Neural crest cell (in vitro differentiated cells): ENCODE data around the gene RAB40B. TPM values are rescaled to one million over a fixed set of nuclear protein-coding genes. Genes with fewer than 3 reads are reported as not detected.
"Not testable (repeated sequence)": the region's sequence is repeated elsewhere in the genome, so short reads cannot be mapped to it uniquely, and the experiment has no call there.

ENCODE experiments used
- DNase-seq: peaks from one replicate; pipeline ENCODE4 v3.0.0; 2021; ENCODE audit warnings: low read depth, mixed read lengths, low spot score
- H3K27ac Mint-ChIP-seq: one replicate; pipeline ENCODE4 v1.8.0; 2021; ENCODE audit warnings: mild to moderate bottlenecking, mixed read lengths; ENCODE audit not compliant: unreplicated experiment
- H3K27me3 Mint-ChIP-seq: 2 replicates; pipeline ENCODE4 v1.8.0; 2021; ENCODE audit warnings: low read depth, mild to moderate bottlenecking, mixed read lengths
- H3K36me3 Mint-ChIP-seq: 2 replicates; pipeline ENCODE4 v1.8.0; 2021; ENCODE audit warnings: low read depth, mild to moderate bottlenecking, mixed read lengths
- H3K4me1 Mint-ChIP-seq: 2 replicates; pipeline ENCODE4 v1.8.0; 2021; ENCODE audit warnings: mixed read lengths
- H3K4me3 Mint-ChIP-seq: one replicate; pipeline ENCODE4 v1.8.0; 2021; ENCODE audit warnings: mild to moderate bottlenecking, mixed read lengths
- H3K9me3 Mint-ChIP-seq: 2 replicates; pipeline ENCODE4 v1.8.0; 2021; ENCODE audit warnings: mixed read lengths
- total RNA-seq: library from RNA; stranded (reverse); gene quantifications from 2 replicates; pipeline ENCODE4 v1.2.1, GENCODE V29; 2021
- TF ChIP-seq, protein P1 (sequence below): fragments of 200-600 bp; sonication (generic); conservative IDR thresholded peaks from 2 replicates; pipeline ENCODE4 v1.5.0; 2021; ENCODE audit warnings: antibody characterized with exemption, mild to moderate bottlenecking

The RAB40B gene
- total RNA-seq, 1 donor from 2014 or later, result 5.6 TPM

DNA sequence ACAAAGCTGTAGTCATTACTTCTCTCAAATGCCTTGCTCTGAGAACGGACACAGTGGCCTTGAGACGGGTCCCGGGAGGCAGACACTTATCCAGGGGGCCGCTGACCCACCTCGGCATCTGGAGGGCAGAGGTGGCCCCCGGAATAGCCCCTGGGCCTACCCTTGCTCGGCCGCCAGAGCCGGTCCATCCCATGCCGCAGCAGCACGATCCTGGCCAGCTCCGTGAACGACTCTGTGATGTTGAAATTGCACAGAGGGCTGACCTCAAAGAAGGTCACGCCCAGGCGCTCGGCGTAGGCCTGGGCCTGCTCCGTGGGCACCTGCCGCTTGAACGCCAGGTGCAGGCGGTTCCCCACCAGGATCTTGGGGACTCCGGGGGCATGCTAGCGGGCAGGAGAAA is 40.2 kb downstream of the RAB40B start:
- peaks cover 3% of the 10 kb centered on the region for H3K36me3 Mint-ChIP-seq
- DNase-seq, result no peak
- H3K27me3 Mint-ChIP-seq, result no peaks in the 10 kb centered on the region
- TF ChIP-seq, protein P1, sequence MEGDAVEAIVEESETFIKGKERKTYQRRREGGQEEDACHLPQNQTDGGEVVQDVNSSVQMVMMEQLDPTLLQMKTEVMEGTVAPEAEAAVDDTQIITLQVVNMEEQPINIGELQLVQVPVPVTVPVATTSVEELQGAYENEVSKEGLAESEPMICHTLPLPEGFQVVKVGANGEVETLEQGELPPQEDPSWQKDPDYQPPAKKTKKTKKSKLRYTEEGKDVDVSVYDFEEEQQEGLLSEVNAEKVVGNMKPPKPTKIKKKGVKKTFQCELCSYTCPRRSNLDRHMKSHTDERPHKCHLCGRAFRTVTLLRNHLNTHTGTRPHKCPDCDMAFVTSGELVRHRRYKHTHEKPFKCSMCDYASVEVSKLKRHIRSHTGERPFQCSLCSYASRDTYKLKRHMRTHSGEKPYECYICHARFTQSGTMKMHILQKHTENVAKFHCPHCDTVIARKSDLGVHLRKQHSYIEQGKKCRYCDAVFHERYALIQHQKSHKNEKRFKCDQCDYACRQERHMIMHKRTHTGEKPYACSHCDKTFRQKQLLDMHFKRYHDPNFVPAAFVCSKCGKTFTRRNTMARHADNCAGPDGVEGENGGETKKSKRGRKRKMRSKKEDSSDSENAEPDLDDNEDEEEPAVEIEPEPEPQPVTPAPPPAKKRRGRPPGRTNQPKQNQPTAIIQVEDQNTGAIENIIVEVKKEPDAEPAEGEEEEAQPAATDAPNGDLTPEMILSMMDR, result no peak
- H3K4me1 Mint-ChIP-seq, result no peaks in the 10 kb centered on the region
- no peaks in the 10 kb centered on the region for H3K9me3 Mint-ChIP-seq
- no peak overlapping the region for H3K27ac Mint-ChIP-seq
- no peak overlapping the region for H3K4me3 Mint-ChIP-seq

DNA sequence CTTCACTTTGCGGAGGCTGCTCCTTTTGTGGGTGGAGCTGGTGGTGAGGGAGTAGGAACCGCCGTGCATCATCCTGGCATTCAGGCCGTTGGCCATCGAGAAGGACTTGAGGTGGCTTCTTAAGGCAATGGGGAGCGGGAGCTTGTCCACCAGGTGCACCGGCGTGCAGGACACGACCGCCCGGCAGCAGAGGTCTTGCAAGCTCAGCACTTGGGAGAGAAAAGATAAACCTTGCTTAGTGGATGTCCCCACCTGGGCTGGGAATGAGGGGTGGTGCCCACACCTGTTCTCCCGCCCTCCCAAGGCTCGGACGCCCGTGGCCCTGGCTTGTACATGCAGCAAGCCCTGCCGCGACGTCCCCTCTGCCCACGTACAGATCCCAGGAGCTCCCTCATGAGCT is 40.6 kb downstream of the RAB40B start:
- peaks cover 3% of the 10 kb centered on the region for H3K36me3 Mint-ChIP-seq
- no peaks in the 10 kb centered on the region for H3K27me3 Mint-ChIP-seq
- H3K4me3 Mint-ChIP-seq, result no peak overlapping the region
- no peak for DNase-seq
- no peaks in the 10 kb centered on the region for H3K9me3 Mint-ChIP-seq
- H3K27ac Mint-ChIP-seq, result no peak overlapping the region
- H3K4me1 Mint-ChIP-seq, result no peaks in the 10 kb centered on the region
- TF ChIP-seq, protein P1, result no peak

DNA sequence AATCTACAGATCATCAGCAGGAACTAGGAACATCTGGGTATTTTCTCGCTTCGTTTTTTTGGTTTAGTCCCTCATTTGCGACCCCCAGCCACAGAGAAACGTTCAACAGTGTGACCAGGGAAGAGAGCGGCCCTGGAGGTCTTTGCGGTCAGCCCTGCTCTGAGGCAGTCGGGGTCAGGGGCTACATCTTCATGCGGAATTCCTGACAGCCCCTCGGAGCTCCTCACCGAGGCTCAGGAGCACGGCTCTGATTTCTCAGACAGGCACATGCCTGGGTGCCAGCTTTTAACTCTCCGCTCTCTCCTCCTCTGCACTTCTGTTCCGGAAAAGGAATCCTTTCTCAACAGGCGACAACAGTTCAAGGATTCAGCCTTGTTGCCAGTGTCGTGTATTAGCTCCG is 42.2 kb downstream of the RAB40B start:
- no peaks in the 10 kb centered on the region for H3K9me3 Mint-ChIP-seq
- no peak overlapping the region for H3K4me3 Mint-ChIP-seq
- no peak overlapping the region for H3K27ac Mint-ChIP-seq
- H3K36me3 Mint-ChIP-seq, result peaks cover 3% of the 10 kb centered on the region
- no peak for DNase-seq
- TF ChIP-seq, protein P1, result no peak
- no peaks in the 10 kb centered on the region for H3K27me3 Mint-ChIP-seq
- no peaks in the 10 kb centered on the region for H3K4me1 Mint-ChIP-seq

DNA sequence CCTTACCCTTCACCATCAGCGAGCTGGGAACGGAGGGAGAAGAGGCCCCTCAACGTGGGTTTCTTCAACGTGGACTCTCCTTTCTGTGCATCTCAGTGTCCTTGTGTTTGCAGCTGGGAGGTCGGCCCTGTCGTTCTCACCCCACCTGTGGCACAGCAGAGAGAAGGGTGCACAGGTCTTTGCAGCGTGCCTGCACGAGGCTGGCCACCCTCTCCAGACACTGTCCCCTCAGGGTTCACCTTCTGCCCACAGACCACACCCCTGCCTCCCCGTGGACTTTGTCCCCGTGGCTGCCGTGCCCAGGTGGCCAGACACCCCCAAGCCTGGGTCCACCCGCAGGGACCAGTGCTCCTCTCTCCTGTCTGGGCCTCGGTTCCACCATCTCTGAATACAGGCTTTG is 43.0 kb downstream of the RAB40B start:
- Mint-ChIP-seq H3K36me3 (peaks cover 3% of the 10 kb centered on the region), H3K27me3 (no peaks in the 10 kb centered on the region), H3K27ac (no peak overlapping the region), H3K4me1 (no peaks in the 10 kb centered on the region), H3K4me3 (no peak overlapping the region), H3K9me3 (no peaks in the 10 kb centered on the region)
- DNase-seq, result no peak
- TF ChIP-seq, protein P1, result no peak

DNA sequence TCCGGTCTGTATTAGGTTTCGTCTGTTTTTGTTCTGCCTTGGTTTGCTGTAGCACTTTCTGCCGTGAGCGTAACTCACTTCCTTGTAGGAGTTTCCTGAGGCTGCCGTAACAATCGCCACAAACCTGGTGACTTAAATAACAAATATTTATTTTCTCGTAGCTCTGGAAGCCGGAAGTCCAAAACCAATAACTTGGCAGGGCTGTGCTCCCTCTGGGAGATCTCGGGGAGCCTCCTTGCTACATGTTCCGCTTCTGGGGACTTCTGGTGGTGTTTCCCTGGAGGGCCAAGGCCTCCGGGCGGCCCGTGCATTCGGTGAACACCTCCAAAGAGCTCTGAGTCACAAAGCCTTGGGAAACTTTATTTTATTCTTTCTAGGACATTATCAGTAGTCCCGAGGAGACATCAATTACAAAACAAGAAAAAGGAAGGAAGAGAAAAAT is 43.4 kb downstream of the RAB40B start:
- TF ChIP-seq, protein P1, result no peak
- no peak for DNase-seq
- no peak overlapping the region for H3K27ac Mint-ChIP-seq
- H3K27me3 Mint-ChIP-seq, result no peaks in the 10 kb centered on the region
- H3K4me1 Mint-ChIP-seq, result no peaks in the 10 kb centered on the region
- no peaks in the 10 kb centered on the region for H3K9me3 Mint-ChIP-seq
- H3K36me3 Mint-ChIP-seq, result peaks cover 3% of the 10 kb centered on the region
- H3K4me3 Mint-ChIP-seq, result no peak overlapping the region

DNA sequence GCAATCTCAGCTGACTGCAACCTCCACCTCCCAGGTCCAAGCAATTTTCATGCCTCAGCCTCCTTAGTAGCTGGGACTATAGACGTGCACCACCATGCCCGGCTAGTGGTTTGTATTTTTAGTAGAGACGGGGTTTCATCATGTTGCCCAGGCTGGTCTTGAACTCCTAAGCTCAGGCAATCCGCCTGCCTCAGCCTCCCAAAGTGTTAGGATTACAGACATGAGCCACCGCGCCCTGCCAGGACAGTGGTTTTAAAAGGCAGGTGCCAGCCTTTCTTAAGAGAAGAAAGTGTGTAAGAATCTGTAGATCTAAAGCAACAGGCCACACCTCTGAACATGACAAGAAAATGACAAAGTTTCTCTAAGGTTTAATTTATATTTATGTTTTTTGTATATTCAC is 43.9 kb downstream of the RAB40B start:
- H3K27ac Mint-ChIP-seq, result not testable (repeated sequence)

More for the DNA sequence above, 43.9 kb downstream of the RAB40B start:
- H3K36me3 Mint-ChIP-seq, H3K27me3 Mint-ChIP-seq, H3K4me1 Mint-ChIP-seq, H3K4me3 Mint-ChIP-seq, H3K9me3 Mint-ChIP-seq, DNase-seq: not testable (repeated sequence)
